HG02938 (cell line): Measurements from ENCODE around the gene CNTFR.
"Not testable (repeated sequence)": the region's sequence is repeated elsewhere in the genome, so short reads cannot be mapped to it uniquely, and the experiment has no call there.

Experiments
- ATAC-seq: cut with Tn5 transposase; IDR thresholded peaks from one replicate; pipeline ENCODE4 v1.9.1; 2021; ENCODE audit warnings: mild to moderate bottlenecking, moderate library complexity; ENCODE audit not compliant: unreplicated experiment

The CNTFR gene, protein sequence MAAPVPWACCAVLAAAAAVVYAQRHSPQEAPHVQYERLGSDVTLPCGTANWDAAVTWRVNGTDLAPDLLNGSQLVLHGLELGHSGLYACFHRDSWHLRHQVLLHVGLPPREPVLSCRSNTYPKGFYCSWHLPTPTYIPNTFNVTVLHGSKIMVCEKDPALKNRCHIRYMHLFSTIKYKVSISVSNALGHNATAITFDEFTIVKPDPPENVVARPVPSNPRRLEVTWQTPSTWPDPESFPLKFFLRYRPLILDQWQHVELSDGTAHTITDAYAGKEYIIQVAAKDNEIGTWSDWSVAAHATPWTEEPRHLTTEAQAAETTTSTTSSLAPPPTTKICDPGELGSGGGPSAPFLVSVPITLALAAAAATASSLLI

DNA sequence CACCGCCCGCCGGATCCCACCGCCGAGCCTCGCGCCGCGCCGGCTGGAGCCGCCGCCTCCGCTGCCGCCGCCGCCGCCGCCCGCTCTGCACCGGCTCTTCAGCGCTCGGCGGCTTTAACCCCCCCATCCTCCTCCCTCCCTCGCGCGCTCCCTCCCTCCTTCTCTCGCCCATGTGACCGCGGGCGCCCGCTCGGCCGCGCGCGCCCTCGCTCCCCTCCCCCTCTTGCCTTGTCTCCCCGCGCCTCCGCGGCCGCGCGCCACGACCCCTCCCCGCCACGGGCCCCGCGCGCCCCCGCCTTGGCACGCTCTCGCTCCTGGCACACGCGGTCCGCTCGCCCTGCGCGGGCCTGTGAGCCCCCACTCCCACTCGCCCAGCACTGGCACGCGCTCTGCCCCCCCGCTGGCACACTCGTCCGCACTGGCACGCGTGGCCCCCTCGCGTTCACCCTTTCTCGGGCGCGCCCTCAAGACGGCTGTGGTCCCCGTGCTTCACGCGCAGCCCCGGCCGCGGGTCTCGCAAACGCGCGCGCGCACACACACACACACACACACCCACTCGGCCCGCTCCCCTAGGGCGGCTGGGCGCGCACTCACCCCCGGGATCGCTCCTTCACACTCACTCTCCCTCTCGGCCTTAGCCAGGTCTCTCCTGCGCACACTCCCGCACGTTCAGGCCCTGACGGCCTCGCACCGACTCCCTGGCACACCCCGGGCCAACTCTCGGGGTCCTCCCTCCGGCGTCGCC lies at the start of gene CNTFR:
CNTFR (minus strand) TSS at position 89 of the 745 bp plus-strand sequence. CDS start 20,743 bp downstream, outside the sequence.
- ATAC-seq = no peak

DNA sequence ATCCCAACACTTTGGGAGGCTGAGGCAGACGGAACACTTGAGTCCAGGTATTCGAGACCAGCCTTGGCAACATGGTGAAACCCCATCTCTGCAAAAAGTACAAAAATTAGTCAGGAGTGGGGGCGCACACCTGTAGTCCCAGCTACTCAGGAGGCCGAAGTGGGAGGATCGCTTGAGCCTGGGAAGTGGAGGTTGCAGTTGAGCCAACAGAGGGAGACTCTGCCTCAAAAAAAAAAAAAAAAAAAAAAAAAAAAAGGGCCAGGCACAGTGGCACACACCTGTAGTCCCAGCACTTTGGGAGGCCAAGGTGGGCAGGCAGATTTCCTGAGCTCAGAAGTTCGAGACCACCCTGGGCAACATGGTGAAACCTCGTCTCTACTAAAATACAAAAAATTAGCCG lies 49.8 kb upstream of the CNTFR start:
- ATAC-seq = not testable (repeated sequence)

DNA sequence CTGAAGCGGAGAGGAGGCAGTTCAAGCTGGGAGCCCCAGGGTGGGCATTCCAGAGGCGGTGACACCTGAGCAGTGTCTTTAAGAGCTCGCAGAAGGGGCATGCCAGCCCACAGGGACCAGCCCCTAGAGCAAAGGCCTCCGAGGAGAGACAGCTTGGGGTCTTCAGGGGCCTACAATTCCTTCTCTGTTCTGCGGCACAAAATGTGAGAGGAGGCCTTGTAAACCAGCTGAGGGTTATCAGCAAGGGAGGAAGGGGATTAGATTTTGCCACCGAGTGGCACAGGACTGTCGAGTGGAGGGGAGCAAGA lies 48.6 kb upstream of the CNTFR start:
- no peak for ATAC-seq

DNA sequence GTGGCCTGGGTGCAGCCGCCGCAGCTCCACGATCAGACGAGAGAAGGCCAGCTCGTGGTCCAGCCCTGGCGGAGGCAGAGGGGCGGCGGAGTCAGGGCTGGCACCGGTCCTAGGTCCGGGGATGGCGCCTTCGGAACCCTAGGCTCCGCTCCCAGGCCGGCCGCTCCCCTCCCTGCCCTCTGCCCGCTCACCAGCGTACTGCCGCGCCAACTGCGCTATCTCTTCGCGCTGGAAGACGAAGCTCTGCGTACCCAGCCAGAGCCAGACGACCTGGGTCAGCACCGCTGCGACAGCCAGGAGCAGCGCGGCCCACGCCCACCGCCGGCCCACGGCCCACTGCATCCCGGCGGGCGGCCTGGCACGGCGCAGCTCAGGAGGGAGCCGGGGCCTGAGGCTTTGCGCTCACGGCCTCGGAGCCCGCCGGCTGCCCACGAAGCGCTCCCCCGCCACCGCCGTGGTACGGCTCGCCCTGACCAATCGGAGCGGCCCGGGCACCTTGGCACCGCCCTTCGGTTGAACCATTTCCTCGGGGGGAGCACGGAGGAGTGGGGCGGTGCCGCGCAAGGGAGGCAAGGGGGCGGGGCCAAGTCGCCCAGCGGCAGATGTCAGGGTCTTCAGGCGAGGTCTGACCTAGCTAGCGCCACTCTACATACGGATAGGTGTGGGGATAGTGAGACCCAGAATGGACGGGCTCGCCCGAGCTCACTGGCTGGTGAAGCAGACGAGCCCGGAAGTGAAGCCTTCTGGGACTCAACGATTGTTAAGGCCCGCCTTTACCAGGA lies 48.0 kb upstream of the CNTFR start, which contains the start of gene SIGMAR1:
SIGMAR1 (minus strand) TSS at position 432 of the 782 bp plus-strand sequence; CDS start at position 342, 90 bp downstream.
- ATAC-seq = peak; percentile 85

DNA sequence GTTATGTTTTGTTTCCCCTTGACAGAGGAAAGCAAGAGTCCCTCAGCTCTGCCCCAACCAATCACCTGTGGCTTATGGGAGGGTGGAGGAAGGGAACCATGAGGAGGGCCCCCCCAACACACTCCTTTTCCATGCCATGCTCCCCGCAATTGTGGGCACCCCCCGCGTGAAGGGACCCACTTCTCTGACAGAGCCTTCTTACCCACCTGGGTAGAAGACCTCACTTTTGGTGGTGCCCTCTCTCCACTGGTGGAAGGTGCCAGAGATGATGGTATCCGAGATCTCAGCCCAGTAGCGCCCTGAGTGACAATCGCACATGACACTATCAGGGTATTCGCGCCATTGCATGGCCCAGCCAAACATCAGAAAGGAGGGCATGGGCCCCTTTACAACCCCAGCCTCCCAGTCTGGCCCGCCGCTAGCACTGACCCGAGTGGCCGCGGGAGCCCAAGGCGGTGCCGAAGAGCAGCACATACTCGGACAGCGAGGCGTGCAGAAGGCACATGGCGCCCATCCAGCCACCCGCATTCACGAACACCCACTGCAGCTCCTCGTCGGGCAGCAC lies 47.3 kb upstream of the CNTFR start:
- no peak for ATAC-seq

DNA sequence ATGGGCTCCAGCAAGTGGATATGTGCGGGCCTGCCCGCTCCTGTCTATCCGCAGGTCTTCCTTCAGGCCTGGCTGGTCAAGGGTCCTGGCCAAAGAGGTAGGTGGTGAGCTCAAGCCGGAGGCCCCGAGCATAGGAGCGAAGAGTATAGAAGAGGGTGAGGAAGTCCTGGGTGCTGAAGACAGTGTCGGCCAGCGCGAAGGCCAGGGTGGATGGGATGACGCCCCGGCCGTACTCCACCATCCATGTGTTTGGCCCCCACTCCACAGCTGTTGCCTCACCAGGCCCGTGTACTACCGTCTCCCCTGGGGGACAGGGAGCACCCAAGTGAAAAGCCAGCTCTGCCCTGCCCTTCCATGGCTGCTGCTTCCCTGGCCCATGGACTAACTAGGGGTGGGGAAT lies 46.0 kb upstream of the CNTFR start:
- no peak for ATAC-seq

DNA sequence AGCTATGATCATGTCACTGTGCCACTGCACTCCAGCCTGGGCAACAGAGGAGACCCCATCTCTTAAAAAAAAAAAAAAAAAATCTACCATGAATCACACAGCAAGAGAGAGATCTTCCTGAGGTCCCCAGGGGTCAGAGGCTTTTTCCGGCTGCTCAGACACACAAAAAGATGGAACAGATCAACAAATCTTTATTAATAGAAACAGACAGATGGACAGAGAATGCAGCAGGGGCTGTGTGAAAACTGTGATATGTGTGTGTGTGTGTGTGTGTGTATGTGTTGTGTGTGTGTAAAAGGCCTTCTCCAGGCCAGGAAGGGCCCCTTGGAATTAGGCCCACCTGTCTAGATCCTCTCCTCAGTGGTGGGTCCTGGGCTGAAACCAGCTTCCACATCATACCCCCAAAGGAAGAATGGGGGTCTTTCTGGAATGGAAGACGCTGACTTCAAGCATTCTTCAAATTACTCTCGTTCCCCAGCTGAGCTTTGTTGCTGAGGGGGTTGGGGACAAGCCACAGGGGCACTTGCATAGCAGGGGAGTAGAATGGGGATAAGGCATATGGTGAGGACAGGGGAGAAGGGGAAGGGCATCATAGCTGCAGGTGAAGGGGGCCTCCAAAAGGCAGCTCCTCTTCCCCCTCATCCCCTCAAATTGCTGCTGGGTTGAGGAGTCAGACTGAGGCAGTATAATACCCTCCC lies 45.2 kb upstream of the CNTFR start:
- ATAC-seq = no peak

DNA sequence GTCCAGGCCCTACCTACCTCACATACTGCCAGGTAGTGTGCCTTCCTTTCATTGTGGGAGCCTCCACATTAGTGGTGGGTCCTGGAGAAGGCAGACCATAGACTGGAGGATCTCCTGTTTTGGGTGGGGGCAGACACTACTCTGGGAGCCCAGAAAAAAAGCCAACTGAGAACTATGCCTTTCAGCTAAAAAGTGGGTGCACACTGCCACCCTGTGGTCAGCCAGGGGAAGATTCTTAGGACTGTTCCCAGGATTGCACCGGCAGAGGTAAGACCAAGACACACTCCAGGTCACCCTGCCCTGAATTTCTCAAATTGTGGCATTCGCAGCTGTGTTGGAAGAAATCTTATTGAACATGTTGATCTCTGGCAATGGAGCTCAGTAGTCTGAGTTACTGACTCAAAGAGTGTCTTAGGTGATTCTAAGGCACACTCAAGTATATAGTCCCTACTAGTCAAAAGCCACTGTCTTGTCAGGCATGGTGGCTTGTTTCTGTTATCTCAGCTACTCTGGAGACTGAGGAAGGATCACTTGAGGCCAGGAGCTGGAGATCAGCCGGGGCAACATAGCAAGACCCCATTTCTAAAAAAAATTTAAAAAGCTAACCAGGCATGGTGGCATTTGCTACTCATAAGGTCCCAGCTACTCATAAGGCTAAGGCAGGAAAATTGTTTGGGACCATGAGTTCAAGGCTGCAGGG lies 44.5 kb upstream of the CNTFR start:
- no peak for ATAC-seq

DNA sequence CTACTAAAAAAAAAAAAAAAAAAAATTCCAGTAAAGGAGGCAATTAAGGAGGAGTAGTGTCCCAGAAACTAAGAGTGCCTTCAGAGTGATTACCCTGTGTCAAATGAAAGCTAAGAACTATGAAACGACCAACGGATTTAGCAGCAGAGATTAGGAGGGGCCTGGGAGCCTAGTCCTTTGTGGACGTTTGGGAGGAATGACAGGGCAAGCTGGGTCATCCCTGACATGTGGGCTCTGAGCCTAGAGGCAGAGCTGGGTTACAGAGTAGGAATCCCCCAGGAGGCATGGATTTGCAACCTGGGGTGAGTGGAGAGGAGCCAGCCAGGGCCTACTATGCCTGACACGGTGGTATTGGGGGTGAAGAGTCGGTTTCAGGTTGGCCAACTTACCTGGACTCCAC lies 43.6 kb upstream of the CNTFR start:
- ATAC-seq = no peak

DNA sequence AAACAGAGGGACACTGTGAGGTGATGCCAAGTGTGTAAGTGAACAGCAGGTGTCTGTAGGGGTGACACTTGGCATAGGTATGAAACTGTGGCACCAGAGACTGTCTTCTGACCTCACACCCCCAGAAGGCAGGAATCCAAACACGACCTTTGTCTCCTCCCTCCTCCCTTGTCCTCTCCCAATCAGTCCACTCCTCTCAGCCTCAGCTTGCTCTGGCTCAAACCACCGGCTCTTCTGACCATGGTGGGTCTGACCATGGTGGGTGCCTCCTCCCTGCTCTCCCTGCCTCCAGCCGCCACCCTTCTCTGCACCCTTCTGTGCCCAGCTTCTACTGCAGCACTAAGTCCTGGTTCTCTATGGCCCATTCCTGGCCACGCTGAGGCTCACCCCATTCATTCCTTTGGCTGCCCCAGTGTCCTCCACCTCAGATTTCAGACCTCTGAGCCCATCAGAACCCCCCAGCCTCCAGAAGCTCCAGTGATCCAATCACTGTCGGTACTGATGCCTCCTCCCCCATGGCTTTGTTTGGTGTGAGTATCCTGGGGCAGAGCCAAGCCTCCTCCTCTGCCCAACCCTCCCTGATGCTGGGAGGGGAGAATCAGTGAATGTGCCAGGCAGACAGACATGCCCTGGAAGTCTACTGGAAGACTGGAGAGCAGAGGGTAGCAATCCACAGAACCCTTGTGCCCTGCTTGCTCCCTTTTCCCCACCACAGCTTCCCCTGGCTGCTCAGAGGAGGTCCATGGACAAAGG lies 41.1 kb upstream of the CNTFR start:
- ATAC-seq = no peak

DNA sequence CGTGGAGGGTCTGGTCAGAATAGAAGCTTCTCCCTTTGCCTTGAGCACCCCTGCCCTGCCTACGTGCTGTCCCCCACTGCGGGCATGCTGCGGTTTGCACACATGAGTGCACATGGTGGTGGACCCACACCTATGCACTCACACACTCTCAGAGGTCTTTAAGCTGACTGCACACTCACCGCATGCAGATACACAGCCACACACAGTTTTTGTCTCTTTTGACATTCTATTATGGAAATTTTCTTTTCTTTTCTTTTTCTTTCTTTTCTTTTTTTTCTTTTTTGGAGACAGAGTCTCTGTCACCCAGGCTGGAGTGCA lies 39.9 kb upstream of the CNTFR start:
- ATAC-seq = no peak

DNA sequence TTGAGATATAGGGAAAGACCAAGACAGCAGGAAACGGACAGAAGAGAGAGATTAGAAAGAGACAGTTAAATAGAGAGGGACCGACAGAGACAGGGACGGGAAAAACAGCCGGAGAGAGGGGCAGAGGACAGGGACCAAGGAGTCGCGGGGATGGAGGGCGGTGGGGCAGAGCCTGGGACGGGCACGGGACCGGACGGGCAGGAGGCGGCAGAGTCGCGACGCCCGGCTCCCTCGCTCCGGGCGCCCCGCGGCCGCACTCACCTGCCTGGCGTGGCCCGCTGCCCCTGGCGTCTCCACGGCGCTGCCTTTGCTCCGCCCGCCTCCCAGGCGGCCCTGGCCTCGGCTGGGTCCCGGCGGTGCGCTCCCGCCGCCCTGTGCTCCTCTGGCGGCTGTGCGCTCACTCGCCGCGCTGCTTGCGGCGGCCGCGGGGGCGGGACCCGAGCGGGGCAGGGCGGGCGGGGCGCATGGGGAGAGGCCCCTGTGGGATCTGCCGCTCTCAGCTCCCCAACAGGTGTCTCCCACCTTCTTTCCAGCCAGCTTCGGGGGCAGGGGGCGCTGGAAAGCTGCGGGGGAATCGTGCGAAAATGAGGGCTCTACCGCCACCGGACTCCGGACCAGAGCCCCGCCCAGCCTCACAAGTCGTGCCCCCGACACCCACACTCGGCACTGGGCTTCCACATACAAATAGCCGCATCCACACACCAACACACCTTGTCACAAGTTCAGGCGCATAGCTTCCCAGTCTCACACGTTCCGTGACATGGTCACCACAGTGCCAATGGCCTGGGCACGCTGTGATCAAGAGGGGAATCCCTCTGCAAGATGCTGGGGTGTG lies 39.3 kb upstream of the CNTFR start, which contains the start of gene ARID3C:
ARID3C (minus strand) TSS at position 411 of the 835 bp plus-strand sequence. CDS start 1,052 bp downstream, outside the sequence.
- no peak for ATAC-seq

DNA sequence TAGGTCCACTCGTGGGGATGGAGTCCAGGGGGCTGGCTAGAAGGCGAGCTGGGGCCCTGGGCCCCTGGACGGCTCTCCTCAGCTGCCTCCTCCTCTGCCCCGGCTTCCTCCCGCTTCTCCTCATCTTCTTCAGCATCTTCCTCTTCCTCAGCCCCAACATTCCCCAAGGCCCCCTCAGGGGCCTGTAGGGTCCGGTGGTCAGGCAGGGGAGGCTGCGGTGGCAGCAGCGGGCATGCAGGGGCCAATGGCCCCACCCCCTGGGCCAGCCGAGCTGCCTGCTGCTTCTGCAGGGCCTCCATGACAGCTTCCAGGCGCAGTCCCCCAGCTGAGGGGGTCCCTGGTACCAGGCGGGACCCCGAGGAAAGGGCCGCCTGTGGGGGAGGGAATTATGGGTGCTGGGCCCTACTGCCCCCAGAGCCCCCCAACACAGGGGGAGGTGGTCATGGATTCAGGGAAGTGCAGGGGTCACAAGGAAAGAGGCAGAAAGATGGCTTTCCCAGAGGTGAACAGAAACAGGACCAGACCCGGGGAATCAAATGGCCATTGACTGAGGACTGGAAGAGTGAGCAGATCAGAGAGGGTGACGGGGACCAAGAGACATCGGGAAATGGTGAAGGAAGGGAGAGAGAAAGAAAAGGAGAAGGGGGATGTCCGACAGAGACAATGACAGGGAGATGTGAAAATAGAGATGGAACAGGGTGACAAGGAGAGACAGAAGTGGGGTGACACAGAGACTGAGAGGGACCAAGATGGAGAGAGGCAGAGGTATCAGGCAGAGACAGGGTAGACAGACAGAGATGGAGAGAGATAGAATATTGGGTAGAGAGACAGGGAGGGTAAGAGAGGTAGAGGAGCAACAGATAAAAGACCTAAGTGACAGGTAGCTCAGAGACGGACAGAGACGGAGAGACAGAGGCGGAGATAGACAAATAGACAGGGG lies 38.5 kb upstream of the CNTFR start:
- no peak for ATAC-seq

DNA sequence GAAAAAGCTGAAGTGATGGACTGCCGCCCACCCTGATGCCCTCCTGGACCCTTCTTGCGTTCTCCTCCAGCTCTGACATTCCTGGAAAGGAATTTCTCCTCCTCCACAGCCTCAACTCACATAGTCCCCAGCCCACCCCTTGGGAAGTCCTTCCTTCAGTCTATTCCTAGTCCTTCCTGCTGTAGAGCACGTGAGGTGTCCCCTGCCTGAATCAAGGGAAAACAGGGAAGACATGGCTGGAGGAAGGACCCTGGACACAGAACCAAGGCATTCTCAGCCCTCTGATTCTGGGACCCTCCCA lies 35.6 kb upstream of the CNTFR start:
- no peak for ATAC-seq

DNA sequence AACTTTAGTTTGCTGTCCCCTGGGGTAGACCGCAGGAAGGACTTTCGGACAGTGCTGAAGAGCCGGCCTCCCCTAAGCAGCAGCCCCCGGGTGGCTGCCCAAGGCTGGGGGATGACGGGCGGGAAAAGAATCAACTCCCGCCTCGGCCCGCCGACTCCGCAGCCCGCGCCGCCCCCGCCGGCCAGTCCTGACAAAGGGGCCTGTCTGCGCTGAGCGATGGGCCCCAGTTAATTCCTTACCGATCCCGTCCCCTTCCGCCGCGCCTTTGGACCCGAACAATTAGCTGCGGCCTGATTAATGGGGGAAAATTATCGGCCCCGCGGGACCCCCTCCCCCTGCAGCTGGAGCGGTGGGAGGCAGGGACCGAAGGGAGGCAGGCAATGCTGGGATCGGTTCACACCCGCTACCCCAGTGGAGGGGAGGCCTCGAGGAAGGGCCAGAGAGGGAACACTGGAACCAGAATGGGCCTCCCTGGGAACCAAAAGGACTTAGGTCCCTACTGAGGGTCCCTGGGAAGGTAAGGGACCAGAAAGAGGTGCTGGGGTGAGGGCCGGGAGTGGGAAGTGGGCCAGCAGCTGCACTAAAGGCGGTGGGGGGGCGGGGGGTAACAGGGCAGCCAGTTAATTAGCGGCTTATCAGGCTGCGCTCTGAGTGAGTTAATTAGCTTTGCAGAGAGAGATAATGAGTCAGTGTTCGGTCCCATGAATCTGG lies 35.1 kb upstream of the CNTFR start:
- no peak for ATAC-seq

DNA sequence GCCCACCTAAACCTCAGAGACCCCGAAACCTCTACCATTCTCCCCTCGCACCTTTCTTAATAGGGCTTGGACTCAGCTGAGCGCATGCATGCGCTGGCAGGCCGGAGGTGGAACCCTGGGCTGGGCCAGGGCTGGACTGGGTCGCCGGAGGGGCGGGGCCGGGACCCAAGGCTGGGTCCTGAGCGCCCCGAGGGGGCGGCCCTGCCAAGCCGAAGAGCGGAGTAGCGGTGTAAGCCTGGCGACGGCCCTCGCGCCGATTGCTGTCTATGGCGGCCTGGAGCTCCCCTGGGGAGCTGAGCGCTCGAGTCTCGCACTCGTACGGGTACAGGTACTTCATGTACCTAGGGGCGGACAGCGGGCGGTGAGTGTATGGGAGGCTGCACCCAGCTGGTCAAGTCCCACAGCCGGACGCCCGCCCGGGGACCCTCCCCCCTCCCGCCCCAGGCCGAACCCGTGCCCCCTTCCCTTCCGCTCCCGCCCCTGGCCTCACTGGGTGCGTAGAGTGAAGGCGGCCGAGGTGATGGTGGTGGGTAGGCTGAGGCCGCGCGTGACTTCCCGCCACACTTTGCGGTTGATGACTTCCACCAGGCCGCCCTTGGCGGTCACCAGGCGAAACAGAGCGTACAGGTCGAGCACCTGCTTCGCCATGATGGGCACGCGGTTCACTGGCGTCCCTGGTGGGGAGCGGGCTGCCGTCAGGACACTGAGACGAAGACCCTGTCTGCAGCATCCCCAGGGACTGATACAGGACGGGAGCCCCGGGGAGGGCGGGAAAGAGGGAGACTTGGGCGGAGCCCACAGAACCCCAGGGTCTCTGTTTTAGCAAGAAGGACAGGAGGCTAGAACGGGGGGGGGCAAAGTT lies 34.1 kb upstream of the CNTFR start:
- no peak for ATAC-seq
